ENCODE measurements around the gene GPC6.

- TF ChIP-seq CTCF (IDR thresholded peaks at IDR 0.05; ENCODE audit: insufficient read depth, low read depth, low read length) (no peak), EZH2 (IDR thresholded peaks at IDR 0.05; ENCODE audit: insufficient read depth, low read length) (no peak)
Observed at GRCh38 chr13:93246069-93246468, 19.5 kb downstream of the GPC6 start.

All from astrocyte (in vitro differentiated cells and primary cell).